Karpas-422 (cell line): ENCODE measurements around the gene DAGLB. TPM values are rescaled to one million over a fixed set of nuclear protein-coding genes. Genes with fewer than 3 reads are reported as not detected.

Experiments
- DNase-seq: peaks from one replicate; pipeline ENCODE4 v3.0.0-alpha.2; 2015
- H2AFZ ChIP-seq: fragments of 200-600 bp; sonication (generic); 2 replicates; pipeline ENCODE4 v1.6.1; 2014; ENCODE audit warnings: antibody characterized with exemption, low read length, mixed read lengths
- H3K27ac ChIP-seq: fragments of 200-600 bp; sonication (generic); 2 replicates; pipeline ENCODE4 v1.5.1; 2014; ENCODE audit warnings: mild to moderate bottlenecking, low read length, moderate library complexity
- H3K27me3 ChIP-seq: fragments of 200-600 bp; sonication (generic); 2 replicates; pipeline ENCODE4 v1.6.1; 2014; ENCODE audit warnings: low read length, mixed read lengths
- H3K36me3 ChIP-seq: fragments of 200-600 bp; sonication (generic); 2 replicates; pipeline ENCODE4 v1.6.1; 2014; ENCODE audit warnings: low read length, mixed read lengths; ENCODE audit not compliant: insufficient read depth
- H3K4me1 ChIP-seq: fragments of 200-600 bp; sonication (generic); 2 replicates; pipeline ENCODE4 v1.6.1; 2014; ENCODE audit warnings: mild to moderate bottlenecking, low read length, mixed read lengths
- H3K4me2 ChIP-seq: fragments of 200-600 bp; sonication (generic); 2 replicates; pipeline ENCODE4 v1.6.1; 2014; ENCODE audit warnings: low read length, low read depth, mild to moderate bottlenecking; ENCODE audit not compliant: poor library complexity, severe bottlenecking
- H3K4me3 ChIP-seq: fragments of 200-600 bp; sonication (generic); 2 replicates; pipeline ENCODE4 v1.5.1; 2014; ENCODE audit warnings: mild to moderate bottlenecking, antibody characterized with exemption, low read length, mixed read lengths
- H3K79me2 ChIP-seq: fragments of 200-600 bp; sonication (generic); 2 replicates; pipeline ENCODE4 v1.6.1; 2014; ENCODE audit warnings: mild to moderate bottlenecking, low read length, mixed read lengths
- H3K9ac ChIP-seq: fragments of 200-600 bp; sonication (generic); 2 replicates; pipeline ENCODE4 v1.6.0; 2014; ENCODE audit warnings: low read length
- H3K9me2 ChIP-seq: fragments of 200-600 bp; sonication (generic), shearing (Covaris generic); replicated peaks from 2 replicates; pipeline ENCODE4 v1.6.0; 2014; ENCODE audit warnings: mild to moderate bottlenecking, low read length, moderate library complexity; ENCODE audit not compliant: insufficient read depth
- H3K9me3 ChIP-seq: fragments of 300-700, 200-600 bp; sonication (generic); 2 replicates; pipeline ENCODE4 v1.6.1; 2014; ENCODE audit warnings: low read length, mixed read lengths
- H4K20me1 ChIP-seq: fragments of 200-600 bp; sonication (generic); 2 replicates; pipeline ENCODE4 v1.6.1; 2014; ENCODE audit warnings: mild to moderate bottlenecking, antibody characterized with exemption, low read length, low read depth; ENCODE audit not compliant: insufficient read depth
- total RNA-seq: library from RNA; depleted of rRNA; stranded (reverse); fragments of >200 nt; shearing (Covaris generic); gene quantifications from 2 replicates; pipeline ENCODE4 v1.2.3, GENCODE V29; 2014; ENCODE audit warnings: low replicate concordance

Gene DAGLB
- total RNA-seq, 1 experiment from 2014 or later, result 10.0 TPM

DNA sequence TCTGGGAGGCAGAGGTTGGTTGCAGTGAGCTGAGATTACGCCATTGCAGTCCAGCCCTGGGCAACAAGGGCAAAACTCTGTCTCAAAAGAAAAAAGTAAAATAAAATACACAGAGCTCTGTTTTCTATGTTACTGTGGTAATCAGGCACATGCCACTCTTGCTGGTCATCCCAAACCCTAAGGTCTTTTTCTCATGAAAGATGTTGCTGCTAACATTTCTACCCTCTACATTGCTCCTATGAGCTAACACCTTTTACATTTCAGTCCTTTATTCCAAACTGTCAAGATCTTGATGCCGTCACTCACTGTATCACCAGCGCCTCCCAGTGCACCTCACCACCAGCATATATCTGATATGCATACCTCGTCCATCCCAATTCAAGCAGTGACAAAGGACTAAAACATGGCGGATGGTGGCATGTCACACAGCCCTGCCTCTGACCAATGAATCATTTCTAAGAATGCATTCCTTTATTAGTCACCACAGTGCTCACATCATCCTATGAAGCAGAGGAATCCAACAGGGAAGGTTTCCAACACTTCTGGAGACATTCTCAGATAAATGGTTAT is 4.3 kb downstream of the DAGLB start:
- no peak overlapping the region for H3K9ac ChIP-seq
- no peaks in the 10 kb centered on the region for H3K27me3 ChIP-seq
- DNase-seq, result no peak
- no peak overlapping the region for H3K27ac ChIP-seq
- no peak overlapping the region for H2AFZ ChIP-seq
- peaks cover 83% of the 10 kb centered on the region for H3K79me2 ChIP-seq
- H3K4me3 ChIP-seq, result no peak overlapping the region
- no peaks in the 10 kb centered on the region for H3K9me2 ChIP-seq
- H3K9me3 ChIP-seq, result no peaks in the 10 kb centered on the region
- H4K20me1 ChIP-seq, result 0 out of 2 replicates have a peak, but pooled peaks cover 14% of the 10 kb centered on the region
- peaks cover 8% of the 10 kb centered on the region for H3K4me1 ChIP-seq
- H3K4me2 ChIP-seq, result no peak overlapping the region
- H3K36me3 ChIP-seq, result peaks cover 37% of the 10 kb centered on the region

- H3K9me2 ChIP-seq, result no peaks in the 10 kb centered on the region
- H3K27me3 ChIP-seq, result no peaks in the 10 kb centered on the region
- H3K4me3 ChIP-seq, result no peak overlapping the region
- no peak overlapping the region for H3K9ac ChIP-seq
- no peak for DNase-seq
- peaks cover 37% of the 10 kb centered on the region for H3K36me3 ChIP-seq
- peaks cover 8% of the 10 kb centered on the region for H3K4me1 ChIP-seq
- H3K9me3 ChIP-seq, result no peaks in the 10 kb centered on the region
- no peak overlapping the region for H2AFZ ChIP-seq
- H3K79me2 ChIP-seq, result peaks cover 83% of the 10 kb centered on the region
- H3K27ac ChIP-seq, result no peak overlapping the region
- no peak overlapping the region for H3K4me2 ChIP-seq
- H4K20me1 ChIP-seq, result peaks cover 14% of the 10 kb centered on the region; the same call in 1 of the 2 replicates
These were observed 5.6 kb downstream of the DAGLB start for GRCh38 chr7:6442114-6442513.

- Histone ChIP-seq H4K20me1 (peaks cover 18% of the 10 kb centered on the region), H2AFZ (no peak overlapping the region), H3K4me2 (no peak overlapping the region), H3K36me3 (peaks cover 35% of the 10 kb centered on the region), H3K27me3 (no peaks in the 10 kb centered on the region), H3K4me3 (no peak overlapping the region), H3K27ac (no peak overlapping the region), H3K9me2 (no peaks in the 10 kb centered on the region), H3K9ac (no peak overlapping the region), H3K4me1 (peaks cover 3% of the 10 kb centered on the region; the same call in 1 of the 2 replicates), H3K79me2 (peaks cover 80% of the 10 kb centered on the region), H3K9me3 (no peaks in the 10 kb centered on the region)
- DNase-seq, result no peak
These were observed 7.4 kb downstream of the DAGLB start for GRCh38 chr7:6440381-6440780.

- Histone ChIP-seq H3K79me2 (peaks cover 78% of the 10 kb centered on the region), H3K27me3 (no peaks in the 10 kb centered on the region), H3K9ac (no peak overlapping the region), H3K36me3 (peaks cover 24% of the 10 kb centered on the region), H3K27ac (no peak overlapping the region), H3K9me2 (no peaks in the 10 kb centered on the region), H4K20me1 (peaks cover 22% of the 10 kb centered on the region), H2AFZ (no peak overlapping the region), H3K9me3 (no peaks in the 10 kb centered on the region), H3K4me1 (peaks cover 3% of the 10 kb centered on the region; the same call in 1 of the 2 replicates), H3K4me3 (no peak overlapping the region), H3K4me2 (no peak overlapping the region)
- DNase-seq, result no peak
These were observed 9.3 kb downstream of the DAGLB start for GRCh38 chr7:6438427-6438826.

DNA sequence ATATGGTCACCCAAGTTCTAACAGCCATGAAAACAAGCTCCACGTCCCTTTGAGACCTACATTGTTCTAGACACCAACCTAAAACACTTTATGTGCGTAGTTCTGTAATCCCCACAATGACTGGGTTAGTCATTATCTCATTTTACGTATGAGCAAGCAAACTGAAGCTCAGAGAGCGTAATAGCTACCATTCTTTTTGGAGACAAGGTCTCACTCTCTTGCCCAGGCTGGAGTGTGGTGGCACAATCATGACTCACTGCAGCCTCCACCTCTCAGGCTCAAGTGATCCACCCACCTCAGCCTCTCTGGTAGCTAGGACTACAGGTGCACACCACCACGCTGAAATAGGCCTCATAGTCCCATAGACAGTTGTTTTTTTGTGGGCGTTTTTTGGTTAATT is 10.5 kb downstream of the DAGLB start:
- H3K36me3 ChIP-seq, result peaks cover 24% of the 10 kb centered on the region
- DNase-seq, result no peak
- peaks cover 78% of the 10 kb centered on the region for H3K79me2 ChIP-seq
- peaks cover 3% of the 10 kb centered on the region; the same call in 1 of the 2 replicates for H3K4me1 ChIP-seq
- H3K9me3 ChIP-seq, result no peaks in the 10 kb centered on the region
- H3K9me2 ChIP-seq, result no peaks in the 10 kb centered on the region
- no peak overlapping the region for H3K9ac ChIP-seq
- H3K27me3 ChIP-seq, result no peaks in the 10 kb centered on the region
- peaks cover 18% of the 10 kb centered on the region for H4K20me1 ChIP-seq
- H3K4me2 ChIP-seq, result no peak overlapping the region
- no peak overlapping the region for H3K27ac ChIP-seq
- H2AFZ ChIP-seq, result no peak overlapping the region
- no peak overlapping the region for H3K4me3 ChIP-seq

GRCh38 chr7:6436385-6436685 is 11.4 kb downstream of the DAGLB start:
- H4K20me1 ChIP-seq, result peaks cover 14% of the 10 kb centered on the region
- peaks cover 16% of the 10 kb centered on the region; the same call in 1 of the 2 replicates for H3K36me3 ChIP-seq
- H3K27ac ChIP-seq, result no peak overlapping the region
- H2AFZ ChIP-seq, result no peak overlapping the region
- no peak overlapping the region for H3K9ac ChIP-seq
- no peaks in the 10 kb centered on the region for H3K9me2 ChIP-seq
- H3K79me2 ChIP-seq, result peaks cover 70% of the 10 kb centered on the region
- no peak overlapping the region for H3K4me3 ChIP-seq
- peaks cover 3% of the 10 kb centered on the region; the same call in 1 of the 2 replicates for H3K4me1 ChIP-seq
- H3K27me3 ChIP-seq, result no peaks in the 10 kb centered on the region
- no peak overlapping the region for H3K4me2 ChIP-seq
- no peaks in the 10 kb centered on the region for H3K9me3 ChIP-seq
- DNase-seq, result no peak

- DNase-seq, result peak; percentile 93
- no peak overlapping the region for H3K27ac ChIP-seq
- peaks cover 3% of the 10 kb centered on the region; the same call in 1 of the 2 replicates for H3K4me1 ChIP-seq
- H3K36me3 ChIP-seq, result peaks cover 16% of the 10 kb centered on the region; the same call in 1 of the 2 replicates
- peaks cover 14% of the 10 kb centered on the region for H4K20me1 ChIP-seq
- H3K4me3 ChIP-seq, result no peak overlapping the region
- no peaks in the 10 kb centered on the region for H3K9me2 ChIP-seq
- H3K79me2 ChIP-seq, result peaks cover 71% of the 10 kb centered on the region
- no peak overlapping the region for H3K4me2 ChIP-seq
- no peaks in the 10 kb centered on the region for H3K27me3 ChIP-seq
- H2AFZ ChIP-seq, result no peak overlapping the region
- H3K9me3 ChIP-seq, result no peaks in the 10 kb centered on the region
- no peak overlapping the region for H3K9ac ChIP-seq
These were observed 12.0 kb downstream of the DAGLB start for GRCh38 chr7:6435486-6436384.

GRCh38 chr7:6433784-6434615 is 13.8 kb downstream of the DAGLB start:
- no peak for DNase-seq
- Histone ChIP-seq H3K4me3 (no peak overlapping the region), H3K9me3 (no peaks in the 10 kb centered on the region), H3K9ac (no peak overlapping the region), H3K27me3 (no peaks in the 10 kb centered on the region), H3K9me2 (no peaks in the 10 kb centered on the region), H2AFZ (no peak overlapping the region), H3K79me2 (peaks cover 57% of the 10 kb centered on the region), H3K4me2 (no peak overlapping the region), H3K4me1 (peaks cover 3% of the 10 kb centered on the region; the same call in 1 of the 2 replicates), H3K36me3 (peaks cover 17% of the 10 kb centered on the region), H4K20me1 (peaks cover 12% of the 10 kb centered on the region), H3K27ac (no peak overlapping the region)
